AG09309 (cell line): ENCODE results near the gene SLC25A23.
"Not testable (repeated sequence)": the region's sequence is repeated elsewhere in the genome, so short reads cannot be mapped to it uniquely, and the experiment has no call there.

Experiments used
- DNase-seq: peaks from one replicate; pipeline ENCODE4 v3.0.0-alpha.2; 2010; ENCODE audit warnings: low read depth
- H3K4me3 ChIP-seq: 2 replicates; pipeline ENCODE4 v1.5.1; 2011; ENCODE audit warnings: mild to moderate bottlenecking, low read depth, low read length, moderate library complexity; ENCODE audit not compliant: control insufficient read depth
- TF ChIP-seq, protein P1 (sequence below): IDR thresholded peaks from 2 replicates; pipeline ENCODE4 v1.5.1; 2011; ENCODE audit warnings: mild to moderate bottlenecking, low read depth, low read length, inconsistent platforms; ENCODE audit not compliant: insufficient read depth, control insufficient read depth; ENCODE audit errors: missing control alignments

The SLC25A23 gene

GRCh38 chr19:6412447-6413091, 47.0 kb downstream of the SLC25A23 start:
- no peak for DNase-seq
- H3K4me3 ChIP-seq = no peak overlapping the region
- TF ChIP-seq, protein P1, sequence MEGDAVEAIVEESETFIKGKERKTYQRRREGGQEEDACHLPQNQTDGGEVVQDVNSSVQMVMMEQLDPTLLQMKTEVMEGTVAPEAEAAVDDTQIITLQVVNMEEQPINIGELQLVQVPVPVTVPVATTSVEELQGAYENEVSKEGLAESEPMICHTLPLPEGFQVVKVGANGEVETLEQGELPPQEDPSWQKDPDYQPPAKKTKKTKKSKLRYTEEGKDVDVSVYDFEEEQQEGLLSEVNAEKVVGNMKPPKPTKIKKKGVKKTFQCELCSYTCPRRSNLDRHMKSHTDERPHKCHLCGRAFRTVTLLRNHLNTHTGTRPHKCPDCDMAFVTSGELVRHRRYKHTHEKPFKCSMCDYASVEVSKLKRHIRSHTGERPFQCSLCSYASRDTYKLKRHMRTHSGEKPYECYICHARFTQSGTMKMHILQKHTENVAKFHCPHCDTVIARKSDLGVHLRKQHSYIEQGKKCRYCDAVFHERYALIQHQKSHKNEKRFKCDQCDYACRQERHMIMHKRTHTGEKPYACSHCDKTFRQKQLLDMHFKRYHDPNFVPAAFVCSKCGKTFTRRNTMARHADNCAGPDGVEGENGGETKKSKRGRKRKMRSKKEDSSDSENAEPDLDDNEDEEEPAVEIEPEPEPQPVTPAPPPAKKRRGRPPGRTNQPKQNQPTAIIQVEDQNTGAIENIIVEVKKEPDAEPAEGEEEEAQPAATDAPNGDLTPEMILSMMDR = peak; percentile 49

- no peak overlapping the region for H3K4me3 ChIP-seq
- DNase-seq = no peak
- TF ChIP-seq, protein P1 = no peak
Measured at GRCh38 chr19:6412061-6412446, 47.5 kb downstream of the SLC25A23 start.

DNA sequence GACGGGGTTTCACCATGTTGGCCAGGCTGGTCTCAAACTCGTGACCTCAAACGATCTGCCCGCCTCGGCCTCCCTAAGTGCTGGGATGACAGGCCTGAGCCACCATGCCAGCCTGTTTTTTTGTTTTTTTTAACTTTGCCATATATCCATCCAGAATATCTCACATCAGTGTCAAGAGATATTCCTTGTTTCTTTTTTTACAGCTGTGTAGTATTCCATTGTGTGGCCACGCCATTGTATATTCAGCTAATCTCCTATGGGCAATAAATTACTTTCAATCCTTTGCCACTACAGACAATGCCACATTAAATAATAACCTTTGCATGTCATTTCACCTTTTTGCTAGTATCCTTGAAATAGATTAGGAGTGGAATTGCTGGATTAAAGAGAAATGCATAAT, 50.2 kb downstream of the SLC25A23 start:
- TF ChIP-seq, protein P1 = no peak
- DNase-seq = no peak
- H3K4me3 ChIP-seq = no peak overlapping the region

GRCh38 chr19:6406401-6406800, 53.2 kb downstream of the SLC25A23 start:
- TF ChIP-seq, protein P1 = no peak
- DNase-seq = no peak
- H3K4me3 ChIP-seq = no peak overlapping the region

DNA sequence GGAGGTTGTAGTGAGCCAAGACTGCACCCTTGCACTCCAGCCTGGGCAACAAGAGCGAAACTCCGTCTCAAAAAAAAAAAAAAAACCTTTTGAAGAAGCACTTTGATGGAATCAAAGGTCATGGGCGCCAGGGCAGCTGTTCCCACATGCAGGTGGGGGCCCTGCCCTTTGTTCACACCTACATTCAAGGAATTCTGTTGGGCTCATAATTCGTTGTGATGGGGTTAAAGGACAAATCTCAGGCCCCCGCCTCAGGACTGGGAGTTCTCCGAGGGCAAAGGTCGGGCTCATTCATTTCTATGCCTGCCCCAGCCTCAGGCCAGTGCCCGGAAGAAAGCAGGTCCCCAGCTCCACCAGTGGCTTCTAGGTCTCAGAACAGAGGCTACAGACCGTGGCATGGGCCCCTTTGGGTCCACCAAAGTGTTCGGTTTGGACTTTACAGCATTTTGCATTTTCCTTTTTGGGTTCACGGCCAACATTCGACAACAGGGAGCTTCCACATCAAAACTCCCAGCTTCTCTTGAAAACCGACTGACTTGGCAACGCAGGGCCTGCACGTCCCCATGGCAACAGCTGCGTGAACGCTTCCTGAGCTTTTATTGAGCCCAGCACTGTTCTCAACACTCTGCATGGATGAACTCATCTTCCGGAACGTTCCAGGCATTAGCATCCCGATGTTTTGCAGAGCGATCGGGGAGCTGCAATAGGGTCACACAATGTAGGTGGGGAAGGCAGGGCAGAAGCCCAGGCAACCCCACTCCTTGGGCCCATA, 56.6 kb downstream of the SLC25A23 start:
- no peak for DNase-seq
- TF ChIP-seq, protein P1 = no peak
- no peak overlapping the region for H3K4me3 ChIP-seq

GRCh38 chr19:6402058-6402457, 57.5 kb downstream of the SLC25A23 start:
- no peak for DNase-seq
- TF ChIP-seq, protein P1 = no peak
- no peak overlapping the region for H3K4me3 ChIP-seq

DNA sequence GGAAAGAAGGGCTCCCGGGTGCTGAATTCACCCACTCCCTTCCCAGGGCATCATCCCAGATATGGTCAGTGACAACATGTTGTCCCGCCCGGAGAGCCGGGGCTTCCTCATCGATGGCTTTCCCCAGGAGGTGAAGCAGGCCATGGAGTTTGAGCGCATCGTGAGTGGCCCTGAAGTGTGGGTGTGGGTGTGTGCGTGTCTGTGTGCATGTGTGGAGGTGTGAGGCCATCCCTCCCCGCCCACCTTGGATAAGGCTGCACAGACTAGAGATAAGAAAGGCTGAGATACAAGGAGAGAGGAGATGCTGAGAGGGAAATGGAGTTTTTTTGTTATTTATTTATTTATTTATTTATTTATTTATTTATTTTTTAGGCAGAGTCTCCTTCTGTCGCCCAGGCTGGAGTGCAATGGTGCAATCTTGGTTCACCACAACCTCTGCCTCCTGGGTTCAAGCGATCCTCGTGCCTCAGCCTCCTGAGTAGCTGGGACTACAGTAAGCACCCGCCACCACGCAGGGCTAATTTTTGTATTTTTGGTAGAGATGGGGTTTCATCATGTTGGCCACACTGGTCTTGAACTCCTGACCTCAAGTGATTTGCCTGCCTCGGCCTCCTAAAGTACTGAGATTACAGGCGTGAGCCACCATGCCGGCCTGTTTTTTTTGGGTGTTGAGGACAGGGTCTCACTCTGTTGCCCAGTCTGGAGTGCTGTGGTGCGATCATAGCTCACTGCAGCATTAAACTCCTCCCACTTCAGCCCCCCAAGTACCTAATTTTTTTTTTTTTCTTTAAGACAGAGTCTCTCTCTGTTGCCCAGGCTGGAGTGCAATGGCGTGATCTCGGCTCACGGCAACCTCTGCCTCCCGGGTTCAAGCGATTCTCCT, 59.3 kb downstream of the SLC25A23 start:
- H3K4me3 ChIP-seq, DNase-seq: not testable (repeated sequence)
